ENCODE results near the gene ARFIP1.

GRCh38 chr4:152894673-152895072 lies 114.9 kb downstream of the ARFIP1 start:
- TF ChIP-seq TEAD4 (IDR thresholded peaks at IDR 0.05) (peak; percentile 20; the same call in 1 of the 2 replicates), YY1 (IDR thresholded peaks at IDR 0.05; ENCODE audit: low read depth) (no peak), RAD21 (IDR thresholded peaks at IDR 0.05; ENCODE audit: low read depth) (no peak), EGR1 (IDR thresholded peaks at IDR 0.05) (no peak), CREB1 (IDR thresholded peaks at IDR 0.05; ENCODE audit: low read depth) (no peak), TAF1 (IDR thresholded peaks at IDR 0.05; ENCODE audit: low read depth) (no peak), CEBPB (IDR thresholded peaks at IDR 0.05) (no peak), REST (IDR thresholded peaks at IDR 0.05; ENCODE audit: low read depth) (no peak), EP300 (IDR thresholded peaks at IDR 0.05; ENCODE audit: borderline replicate concordance) (no peak), ZBTB7A (IDR thresholded peaks at IDR 0.05; ENCODE audit: low read depth) (no peak)
- TF ChIP-seq, protein P1, sequence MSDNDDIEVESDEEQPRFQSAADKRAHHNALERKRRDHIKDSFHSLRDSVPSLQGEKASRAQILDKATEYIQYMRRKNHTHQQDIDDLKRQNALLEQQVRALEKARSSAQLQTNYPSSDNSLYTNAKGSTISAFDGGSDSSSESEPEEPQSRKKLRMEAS (IDR thresholded peaks at IDR 0.05), result no peak
- TF ChIP-seq, protein P2, sequence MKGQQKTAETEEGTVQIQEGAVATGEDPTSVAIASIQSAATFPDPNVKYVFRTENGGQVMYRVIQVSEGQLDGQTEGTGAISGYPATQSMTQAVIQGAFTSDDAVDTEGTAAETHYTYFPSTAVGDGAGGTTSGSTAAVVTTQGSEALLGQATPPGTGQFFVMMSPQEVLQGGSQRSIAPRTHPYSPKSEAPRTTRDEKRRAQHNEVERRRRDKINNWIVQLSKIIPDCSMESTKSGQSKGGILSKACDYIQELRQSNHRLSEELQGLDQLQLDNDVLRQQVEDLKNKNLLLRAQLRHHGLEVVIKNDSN (IDR thresholded peaks at IDR 0.05), result no peak

All from Ishikawa (cell line).